HEK293T (cell line): Measurements from ENCODE around the gene UCHL5.

Experiments used
- CTCF ChIA-PET: fragments of 350-600 bp; formaldehyde crosslinking; extraction: SDS; loops from one replicate; lab custom pipeline; 2021; ENCODE audit warnings: antibody characterized with exemption, inconsistent platforms; lab: Yijun Ruan, JAX
- POLR2A ChIA-PET: fragments of 350-600 bp; formaldehyde crosslinking; extraction: SDS; loops from one replicate; lab custom pipeline; 2020; ENCODE audit warnings: antibody characterized with exemption, inconsistent platforms; lab: Yijun Ruan, JAX
- DNase-seq: peaks from one replicate; pipeline ENCODE4 v3.0.0; 2012; ENCODE audit warnings: mixed read lengths; ENCODE audit errors: extremely low spot score
- ARNT ChIP-seq: fragments of 450-650 bp; IDR thresholded peaks from 2 replicates; pipeline ENCODE4 v1.6.1; 2017; ENCODE audit warnings: mild to moderate bottlenecking
- BHLHE40 ChIP-seq: fragments of 450-650 bp; IDR thresholded peaks from 2 replicates; pipeline ENCODE4 v1.6.1; 2016; ENCODE audit warnings: mild to moderate bottlenecking, moderate library complexity, borderline replicate concordance
- CTBP1 ChIP-seq: fragments of 450-650 bp; IDR thresholded peaks from 2 replicates; pipeline ENCODE4 v1.6.1; 2016; ENCODE audit warnings: borderline replicate concordance
- ELF4 ChIP-seq: fragments of 450-650 bp; IDR thresholded peaks from 2 replicates; pipeline ENCODE4 v1.6.1; 2017; ENCODE audit warnings: antibody characterized with exemption
- FOXA1 ChIP-seq: fragments of 450-650 bp; IDR thresholded peaks from 2 replicates; pipeline ENCODE4 v1.6.1; 2016; ENCODE audit warnings: mild to moderate bottlenecking
- FOXK2 ChIP-seq: fragments of 450-650 bp; IDR thresholded peaks from 2 replicates; pipeline ENCODE4 v1.6.1; 2016; ENCODE audit warnings: mild to moderate bottlenecking
- FOXM1 ChIP-seq: fragments of 450-650 bp; IDR thresholded peaks from 2 replicates; pipeline ENCODE4 v1.6.1; 2017; ENCODE audit warnings: mild to moderate bottlenecking, borderline replicate concordance
- HDGF ChIP-seq: fragments of 450-650 bp; IDR thresholded peaks from 2 replicates; pipeline ENCODE4 v1.6.1; 2017; ENCODE audit warnings: antibody characterized with exemption, borderline replicate concordance
- L3MBTL2 ChIP-seq: fragments of 450-650 bp; conservative IDR thresholded peaks from 2 replicates; pipeline ENCODE4 v1.6.1; 2016; ENCODE audit warnings: mild to moderate bottlenecking
- LEF1 ChIP-seq: fragments of 450-650 bp; IDR thresholded peaks from 2 replicates; pipeline ENCODE4 v1.6.1; 2017; ENCODE audit warnings: mild to moderate bottlenecking, borderline replicate concordance
- NFRKB ChIP-seq: fragments of 450-650 bp; IDR thresholded peaks from 2 replicates; pipeline ENCODE4 v1.6.1; 2016; ENCODE audit warnings: mild to moderate bottlenecking, moderate library complexity
- SP1 ChIP-seq: fragments of 450-650 bp; IDR thresholded peaks from 2 replicates; pipeline ENCODE4 v1.6.1; 2017
- SUZ12 ChIP-seq: fragments of 450-650 bp; IDR thresholded peaks from 2 replicates; pipeline ENCODE4 v1.6.1; 2016; ENCODE audit warnings: mild to moderate bottlenecking
- TARDBP ChIP-seq: fragments of 450-650 bp; IDR thresholded peaks from 2 replicates; pipeline ENCODE4 v1.6.1; 2016
- ZNF384 ChIP-seq: fragments of 450-650 bp; IDR thresholded peaks from 2 replicates; pipeline ENCODE4 v1.6.1; 2016
- TF ChIP-seq, protein P1 (sequence below): fragments of 450-650 bp; IDR thresholded peaks from 2 replicates; pipeline ENCODE4 v1.6.1; 2016

Gene UCHL5

GRCh38 chr1:193085263-193085662 is 26.1 kb upstream of the UCHL5 start:
- POLR2A ChIA-PET: interaction anchor here (1.1 kb wide), 2 partner anchors 19 kb away, joined by 3 to 4 read pairs; no protein-coding TSS in a partner anchor
- CTCF ChIA-PET: interaction anchor here (0.7 kb wide), 1 partner anchor 10 kb away, joined by 4 read pairs; no protein-coding TSS in a partner anchor
- TF ChIP-seq FOXK2 (no peak), HDGF (no peak), FOXM1 (no peak), NFRKB (no peak), ARNT (no peak), CTBP1 (no peak)
- TF ChIP-seq, protein P1, sequence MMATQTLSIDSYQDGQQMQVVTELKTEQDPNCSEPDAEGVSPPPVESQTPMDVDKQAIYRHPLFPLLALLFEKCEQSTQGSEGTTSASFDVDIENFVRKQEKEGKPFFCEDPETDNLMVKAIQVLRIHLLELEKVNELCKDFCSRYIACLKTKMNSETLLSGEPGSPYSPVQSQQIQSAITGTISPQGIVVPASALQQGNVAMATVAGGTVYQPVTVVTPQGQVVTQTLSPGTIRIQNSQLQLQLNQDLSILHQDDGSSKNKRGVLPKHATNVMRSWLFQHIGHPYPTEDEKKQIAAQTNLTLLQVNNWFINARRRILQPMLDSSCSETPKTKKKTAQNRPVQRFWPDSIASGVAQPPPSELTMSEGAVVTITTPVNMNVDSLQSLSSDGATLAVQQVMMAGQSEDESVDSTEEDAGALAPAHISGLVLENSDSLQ: no peak
- no peak for DNase-seq

DNA sequence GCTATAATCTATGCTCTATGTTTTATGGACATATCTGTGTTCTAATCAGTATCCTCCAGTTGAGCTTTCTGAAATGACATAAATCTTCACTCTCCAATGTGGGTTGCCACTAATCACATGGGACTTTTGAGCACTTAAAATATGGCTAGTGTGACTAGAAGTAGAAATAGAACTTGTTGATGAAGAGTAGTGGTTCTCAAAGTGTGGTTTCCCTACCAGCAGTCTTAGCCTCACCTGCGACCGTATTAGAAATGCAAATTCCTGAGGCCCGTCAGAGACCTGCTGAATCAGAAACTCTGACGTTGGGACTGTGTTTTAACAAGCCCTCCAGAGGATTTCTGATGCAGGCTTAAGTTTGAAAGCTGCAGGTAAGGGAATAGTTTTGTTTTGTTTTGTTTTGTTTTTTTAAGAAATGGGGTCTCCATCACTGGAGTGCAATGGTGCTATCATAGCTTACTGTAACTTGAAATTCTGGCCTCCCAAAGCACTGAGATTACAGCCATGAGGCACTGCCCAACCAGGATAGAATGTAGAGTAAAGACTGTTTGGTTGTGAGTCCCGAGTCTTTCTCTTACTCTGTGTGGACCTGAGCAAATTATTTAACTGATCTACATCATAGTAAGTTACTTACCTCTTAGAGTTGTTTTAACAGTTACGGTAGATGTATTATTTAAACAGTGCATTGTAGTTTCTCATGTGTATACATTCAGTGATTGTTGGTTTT is 24.4 kb upstream of the UCHL5 start:
- ChIA-PET POLR2A (no interaction called here), CTCF (no interaction called here)
- no peak for TF ChIP-seq FOXM1
- no peak for TF ChIP-seq L3MBTL2
- TF ChIP-seq ELF4: no peak
- no peak for TF ChIP-seq SUZ12
- TF ChIP-seq CTBP1: no peak
- no peak for TF ChIP-seq ZNF384
- no peak for TF ChIP-seq FOXK2
- TF ChIP-seq HDGF: no peak
- TF ChIP-seq FOXA1: no peak
- DNase-seq: no peak

DNA sequence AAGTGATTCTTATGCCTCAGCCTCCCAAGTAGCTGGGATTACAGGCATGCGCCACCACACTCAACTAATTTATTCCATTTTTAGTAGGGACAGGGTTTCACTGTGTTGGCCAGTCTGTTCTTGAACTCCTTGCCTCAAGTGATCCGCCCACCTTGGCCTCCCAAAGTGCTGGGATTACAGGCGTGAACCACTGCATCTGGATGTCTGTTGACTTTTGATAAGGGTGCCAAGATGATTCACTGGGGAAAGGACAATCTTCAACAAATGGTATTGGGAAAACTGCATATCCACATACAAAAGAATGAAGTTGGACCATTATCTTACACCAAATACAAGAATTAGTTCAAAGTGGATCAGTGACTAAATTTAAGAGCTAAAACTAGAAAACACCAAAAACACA is 20.0 kb upstream of the UCHL5 start:
- ChIA-PET CTCF (no interaction called here), POLR2A (no interaction called here)
- no peak for TF ChIP-seq TARDBP
- TF ChIP-seq SUZ12: no peak
- TF ChIP-seq L3MBTL2: no peak
- no peak for TF ChIP-seq HDGF
- no peak for TF ChIP-seq FOXM1
- TF ChIP-seq FOXA1: no peak
- TF ChIP-seq ZNF384: no peak
- no peak for TF ChIP-seq FOXK2
- TF ChIP-seq, protein P1: no peak
- TF ChIP-seq BHLHE40: no peak
- TF ChIP-seq NFRKB: no peak
- no peak for DNase-seq

- no peak for TF ChIP-seq FOXM1
- TF ChIP-seq FOXK2: no peak
- no peak for TF ChIP-seq LEF1
- no peak for TF ChIP-seq BHLHE40
- TF ChIP-seq ZNF384: no peak
- TF ChIP-seq TARDBP: no peak
- TF ChIP-seq HDGF: no peak
- TF ChIP-seq SUZ12: no peak
- TF ChIP-seq, protein P1: no peak
- TF ChIP-seq NFRKB: no peak
- no peak for TF ChIP-seq SP1
- no peak for TF ChIP-seq FOXA1
- no peak for TF ChIP-seq CTBP1
- ChIA-PET CTCF (no interaction called here), POLR2A (no interaction called here)
- DNase-seq: no peak
These were observed 18.8 kb upstream of the UCHL5 start for GRCh38 chr1:193077991-193078390.

DNA sequence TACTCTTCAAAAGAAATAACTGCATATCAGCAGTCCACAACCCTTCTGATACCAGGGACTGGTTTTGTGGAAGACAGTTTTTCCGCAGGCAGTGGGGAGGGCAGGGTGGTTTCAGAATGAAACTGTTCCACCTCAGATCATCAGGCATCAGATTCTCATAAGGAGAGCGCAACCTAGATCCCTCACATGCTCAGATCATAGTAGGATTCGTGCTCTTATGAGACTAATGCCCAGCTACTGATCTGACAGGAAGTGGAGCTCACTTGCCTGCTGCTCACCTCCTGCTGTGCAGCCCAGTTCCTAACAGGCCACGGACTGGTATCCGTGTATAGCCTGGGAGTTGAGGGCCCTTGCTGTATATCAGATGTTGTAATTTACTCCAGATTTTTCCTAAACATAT is 11.8 kb upstream of the UCHL5 start:
- TF ChIP-seq FOXA1 (no peak), FOXK2 (no peak), ELF4 (no peak), HDGF (no peak), NFRKB (no peak), SUZ12 (no peak), BHLHE40 (no peak), CTBP1 (no peak), TARDBP (no peak)
- ChIA-PET CTCF (interaction anchor here (1.6 kb wide), 1 partner anchor 12 kb away, joined by 11 read pairs; the partner anchor contains the start of gene UCHL5), POLR2A (interaction anchor here (1.5 to 2.9 kb wide), 3 partner anchors 12 to 41 kb away, joined by 4 to 19 read pairs (median 5); partner anchors contain the start of genes GLRX2, RO60 and UCHL5)
- peak; percentile 18 for DNase-seq

DNA sequence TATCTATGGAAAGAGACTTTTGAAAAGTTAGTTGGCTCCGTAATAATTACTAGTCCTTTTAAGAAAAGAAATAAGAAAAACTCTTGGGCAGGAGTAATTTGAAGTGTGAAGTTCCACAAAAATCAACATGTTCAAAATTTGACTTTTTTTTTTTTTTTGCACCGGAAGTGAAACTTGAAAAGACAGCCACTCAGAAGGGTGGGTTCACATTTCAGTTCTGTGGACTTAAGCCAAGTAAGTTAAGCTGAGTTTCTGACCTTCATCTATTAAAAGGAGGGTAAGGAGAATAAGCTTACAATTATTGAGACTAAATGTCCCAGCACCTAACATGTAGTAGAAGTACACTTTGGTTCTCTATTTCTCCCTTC is 11.2 kb upstream of the UCHL5 start:
- DNase-seq: no peak
- ChIA-PET CTCF (interaction anchor here (1.4 to 1.6 kb wide), 2 partner anchors 12 to 34 kb away, joined by 8 to 11 read pairs; partner anchors contain the start of gene UCHL5), POLR2A (interaction anchor here (1.1 to 2.9 kb wide), 4 partner anchors 12 to 41 kb away, joined by 4 to 19 read pairs (median 6); partner anchors contain the start of genes GLRX2, RO60 and UCHL5)

More for the DNA sequence above, 11.2 kb upstream of the UCHL5 start:
- TF ChIP-seq L3MBTL2: no peak
- TF ChIP-seq CTBP1: no peak
- TF ChIP-seq LEF1: no peak
- no peak for TF ChIP-seq HDGF
- no peak; the same call in 1 of the 2 replicates for TF ChIP-seq ZNF384
- no peak for TF ChIP-seq TARDBP
- TF ChIP-seq FOXM1: no peak
- no peak for TF ChIP-seq FOXK2
- TF ChIP-seq NFRKB: no peak
- no peak for TF ChIP-seq SUZ12
- TF ChIP-seq BHLHE40: no peak
- TF ChIP-seq SP1: no peak
- no peak for TF ChIP-seq FOXA1
- no peak for TF ChIP-seq ARNT
